ENCODE data around the gene PRKACA.

Gene PRKACA

DNA sequence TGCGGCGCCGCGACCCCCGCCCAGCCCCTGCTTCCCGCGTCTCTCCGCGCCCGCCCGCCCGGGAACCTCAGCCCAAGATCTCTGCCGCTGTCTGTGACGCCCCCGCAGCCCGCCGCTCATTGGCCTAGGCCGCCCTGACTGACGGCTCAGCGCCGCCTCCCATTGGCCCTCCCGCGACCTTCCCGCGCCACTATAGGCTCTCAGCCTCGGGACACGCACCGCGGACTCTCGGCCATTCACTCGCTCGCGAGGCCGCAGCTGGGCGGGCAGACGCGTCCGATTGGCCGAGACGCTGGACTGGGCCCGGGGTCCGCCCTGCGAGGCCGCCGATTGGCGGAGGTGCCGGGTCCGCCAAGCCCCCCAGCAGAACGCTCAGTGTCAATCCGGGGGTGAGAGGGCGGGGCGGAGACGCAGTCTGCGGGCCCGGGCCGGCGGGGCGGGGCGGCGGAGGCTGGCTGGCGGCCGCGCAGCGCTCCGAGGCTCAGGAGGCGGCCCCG is at the start of gene PRKACA:
Gene PRKACA (minus strand): TSS at position 95 of the 497 bp plus-strand sequence. CDS start 215 bp downstream, outside the sequence.
- DNase-seq (ENCODE audit: low read depth in 3 of 3): peak; percentile 96 to 97 (median 97)

DNA sequence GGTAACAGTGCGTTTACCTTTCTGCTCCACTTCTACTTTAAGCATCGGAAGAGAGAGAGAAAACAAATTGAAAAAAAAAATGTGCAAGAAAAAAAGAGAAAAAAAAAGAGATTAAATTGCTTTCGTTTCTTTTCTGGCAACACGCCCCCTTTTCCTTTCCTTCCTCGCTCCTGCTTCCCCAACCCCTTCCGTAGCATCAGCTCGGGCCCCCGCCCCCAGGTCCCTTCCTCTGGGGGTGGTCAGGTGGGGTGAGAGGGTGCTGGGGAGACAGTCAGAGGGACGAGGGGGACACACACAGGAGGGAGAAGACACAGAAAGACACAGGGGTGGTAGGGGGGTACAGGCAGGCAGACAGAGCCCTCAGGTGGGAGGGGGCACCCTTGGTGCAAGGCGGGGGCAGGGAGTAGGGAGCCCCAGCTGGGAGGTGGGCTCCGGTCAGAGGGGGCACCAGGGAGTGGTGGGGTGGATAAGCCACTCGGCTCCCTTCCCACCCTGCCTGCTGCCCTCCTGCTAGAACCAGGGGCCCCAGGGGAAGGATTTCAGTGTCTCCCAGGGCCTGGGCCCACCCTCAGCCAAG is 49.5 kb upstream of the PRKACA start:
- no peak for DNase-seq (ENCODE audit: low read depth in 3 of 3)

DNA sequence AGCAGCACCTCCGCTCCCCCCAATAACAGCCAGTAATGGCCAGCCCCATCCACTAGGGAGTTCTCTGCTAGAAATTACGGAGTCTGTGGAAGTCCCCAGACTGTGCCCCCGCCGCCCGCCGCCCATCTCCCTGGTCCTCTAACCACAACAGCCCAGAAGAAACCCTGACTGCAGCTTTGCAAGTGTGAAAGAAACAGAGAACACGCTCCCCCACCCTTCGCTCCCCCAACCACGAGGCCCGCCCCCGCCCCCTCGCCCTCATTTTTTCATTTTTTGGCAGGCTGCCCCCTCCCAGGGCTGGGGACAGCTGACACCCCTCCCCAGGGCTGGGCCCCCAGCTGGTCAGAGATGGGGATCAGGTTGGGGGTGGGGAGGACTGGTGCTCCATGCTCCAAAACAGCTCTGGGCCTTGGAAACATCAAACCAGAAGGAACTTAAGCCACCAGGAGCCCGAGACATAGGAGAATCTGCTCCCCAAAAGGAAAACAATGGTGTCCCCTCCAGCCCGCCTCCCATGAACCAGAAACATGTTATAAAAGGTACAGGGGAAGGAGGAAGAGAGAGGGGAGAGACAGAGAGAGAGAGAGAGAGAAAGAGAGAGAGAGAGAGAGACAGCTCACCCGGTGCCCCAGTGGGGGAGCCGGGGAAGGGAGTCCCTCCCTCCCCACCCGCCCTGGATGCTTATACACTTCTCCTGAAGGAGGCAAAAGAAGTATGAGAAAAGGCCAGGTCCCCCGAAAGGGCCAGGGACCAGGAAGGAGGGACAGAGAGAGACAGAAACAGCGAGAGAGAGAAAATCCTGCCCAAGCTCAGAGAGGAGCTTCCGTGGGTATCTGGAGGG is 48.6 kb upstream of the PRKACA start:
- DNase-seq (ENCODE audit: low read depth in 3 of 3): no peak

DNA sequence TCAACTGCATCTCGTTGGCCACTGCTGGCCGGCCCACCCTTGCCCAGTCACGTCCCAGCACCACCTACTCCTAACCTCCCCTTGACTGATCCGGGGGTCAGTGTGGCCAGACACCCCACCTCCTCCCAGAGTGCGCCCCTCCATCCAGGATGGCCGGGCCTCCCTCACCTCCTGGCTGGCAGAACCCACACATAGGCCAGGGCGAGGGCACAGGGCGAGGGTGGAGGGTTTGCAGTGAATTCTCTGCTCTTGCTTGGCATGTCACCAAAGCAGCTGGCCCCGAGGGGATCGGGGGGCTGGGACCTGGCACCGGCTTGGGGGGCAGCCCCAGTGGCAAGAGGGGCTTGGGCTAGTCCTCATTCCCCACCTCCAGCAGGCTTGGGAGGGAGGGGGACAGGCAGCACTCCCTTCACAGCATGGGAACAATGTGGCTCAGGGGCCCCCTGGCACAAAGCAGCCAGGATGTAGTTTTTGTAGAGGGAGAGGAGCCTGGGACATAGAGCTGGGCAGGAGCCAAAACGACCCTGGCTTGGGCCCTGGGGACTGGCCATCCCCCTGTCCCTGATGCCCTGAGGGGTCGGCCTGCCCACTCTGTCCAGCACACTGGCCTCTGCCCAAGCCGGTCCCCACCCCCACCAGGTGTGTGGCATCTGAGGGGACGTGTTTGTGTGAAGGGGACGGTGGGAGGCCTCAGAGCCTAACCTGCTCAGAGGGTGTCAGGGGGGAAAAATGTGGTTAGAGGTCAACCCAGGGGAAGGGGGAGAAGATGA is 47.3 kb upstream of the PRKACA start:
- no peak for DNase-seq (ENCODE audit: low read depth in 3 of 3)

DNA sequence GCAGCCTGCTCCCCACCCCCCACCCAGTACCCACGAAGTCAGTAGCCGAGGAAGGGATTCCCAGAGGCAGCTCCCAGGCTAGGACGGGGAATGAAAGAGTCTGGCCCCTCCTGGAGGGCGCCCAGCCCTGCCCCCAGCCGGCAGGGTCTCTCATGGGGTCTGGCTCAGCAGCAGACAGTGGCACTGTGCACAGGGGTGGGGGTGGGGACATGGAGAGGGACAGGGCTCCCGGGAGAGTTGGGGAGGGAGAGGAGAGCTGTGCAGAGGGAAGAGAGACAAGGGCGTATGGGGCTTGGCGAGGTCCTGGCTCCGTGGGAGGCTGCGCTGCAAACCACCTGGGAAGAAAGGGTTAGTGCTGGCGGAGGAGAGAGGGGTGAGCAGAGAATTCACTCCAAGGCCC is 46.5 kb upstream of the PRKACA start:
- no peak for DNase-seq (ENCODE audit: low read depth in 3 of 3)

DNA sequence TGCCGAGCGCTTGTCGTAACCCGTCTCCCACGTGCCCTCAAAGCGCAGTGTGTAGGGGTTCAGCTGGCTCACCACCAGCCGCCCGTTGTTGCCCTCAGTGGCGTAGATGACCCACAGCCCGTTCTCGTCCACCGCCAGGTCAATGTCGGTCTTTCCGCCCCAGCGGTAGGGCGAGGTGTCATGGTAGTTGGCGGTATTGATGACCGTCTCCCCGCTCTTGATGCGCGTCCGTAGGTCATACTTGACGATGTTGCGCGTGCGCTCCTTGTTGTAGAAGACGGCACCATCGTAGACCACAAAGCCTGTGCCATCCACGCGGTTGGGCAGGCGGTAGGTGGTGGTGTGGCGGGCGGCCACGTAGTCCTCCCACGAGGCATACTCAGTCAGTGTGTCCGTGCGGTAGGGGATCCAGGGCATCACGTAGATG is 45.3 kb upstream of the PRKACA start:
- DNase-seq (ENCODE audit: low read depth in 3 of 3): no peak

DNA sequence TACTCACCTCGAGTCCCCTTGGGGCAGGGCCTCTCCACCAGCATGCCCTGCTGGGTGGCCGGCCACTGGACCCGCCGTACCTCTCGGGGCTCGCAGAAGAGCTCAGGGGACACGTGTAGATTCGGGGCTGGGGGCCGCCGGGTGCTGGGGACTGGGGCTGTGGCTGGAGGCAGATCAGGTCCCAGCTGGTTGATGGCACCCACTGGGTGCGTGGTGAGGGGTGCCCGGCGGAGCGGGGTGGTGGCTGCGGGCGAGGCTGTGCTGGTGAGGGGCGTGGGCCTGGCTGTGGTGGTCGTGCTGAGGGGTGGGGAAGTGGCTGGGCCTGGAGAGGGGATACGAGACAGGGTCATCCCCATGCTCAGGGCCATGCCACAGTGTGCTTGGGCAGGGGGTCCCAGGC is 43.7 kb upstream of the PRKACA start:
- no peak for DNase-seq (ENCODE audit: low read depth in 3 of 3)

DNA sequence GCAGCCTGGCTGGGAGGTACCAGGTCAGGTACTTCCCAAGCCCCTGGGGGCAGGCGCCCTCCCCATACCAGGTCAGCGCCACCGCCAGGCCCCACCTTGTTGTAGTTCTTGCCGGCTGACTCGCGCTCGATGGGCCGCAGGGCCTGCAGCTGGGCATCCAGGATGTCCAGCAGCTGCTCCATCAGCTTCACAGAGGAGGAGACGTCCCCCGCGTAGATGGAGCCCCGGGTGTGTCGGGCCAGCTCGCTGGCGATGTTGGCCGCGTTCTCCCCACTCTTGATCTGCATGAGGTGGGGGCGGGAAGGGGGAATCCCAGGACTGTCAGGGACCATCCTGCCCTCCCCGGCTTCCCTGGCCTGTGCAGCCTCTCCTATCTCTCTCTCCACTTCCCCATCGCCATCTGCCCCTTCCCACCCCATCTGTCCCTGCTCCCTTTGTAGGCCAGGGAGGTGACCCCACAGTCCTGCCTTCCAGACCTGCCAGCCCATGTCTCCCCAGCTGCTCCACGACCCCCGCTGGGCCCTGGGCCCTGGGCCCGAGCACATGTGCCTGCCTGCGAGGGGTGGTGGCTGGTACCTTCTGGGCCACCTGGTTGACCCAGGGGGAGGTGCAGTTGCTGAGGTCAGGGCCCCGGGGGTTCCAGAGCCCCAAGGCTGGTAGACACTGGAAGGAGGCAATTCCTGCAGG is 42.6 kb upstream of the PRKACA start:
- no peak for DNase-seq (ENCODE audit: low read depth in 3 of 3)

DNA sequence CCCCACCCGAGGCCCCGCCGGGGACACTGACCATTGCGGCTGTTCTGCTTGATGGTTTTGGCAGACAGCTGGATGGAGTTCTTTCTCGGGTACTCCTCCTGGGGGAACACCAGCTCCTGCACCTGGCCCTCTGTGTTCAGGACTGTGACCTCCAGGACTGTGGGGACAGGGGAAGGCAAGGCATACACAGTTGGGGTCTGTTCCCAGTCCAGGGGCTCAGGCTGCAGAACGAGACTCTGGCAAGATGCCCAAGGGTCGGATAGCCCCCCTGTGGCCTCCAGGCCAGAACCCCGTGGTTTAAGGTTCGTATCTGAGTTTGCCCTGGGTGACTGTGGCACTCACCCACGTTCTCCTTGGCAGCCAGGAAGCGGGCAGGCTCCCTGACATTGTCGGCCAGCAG is 41.5 kb upstream of the PRKACA start:
- no peak for DNase-seq (ENCODE audit: low read depth in 3 of 3)

DNA sequence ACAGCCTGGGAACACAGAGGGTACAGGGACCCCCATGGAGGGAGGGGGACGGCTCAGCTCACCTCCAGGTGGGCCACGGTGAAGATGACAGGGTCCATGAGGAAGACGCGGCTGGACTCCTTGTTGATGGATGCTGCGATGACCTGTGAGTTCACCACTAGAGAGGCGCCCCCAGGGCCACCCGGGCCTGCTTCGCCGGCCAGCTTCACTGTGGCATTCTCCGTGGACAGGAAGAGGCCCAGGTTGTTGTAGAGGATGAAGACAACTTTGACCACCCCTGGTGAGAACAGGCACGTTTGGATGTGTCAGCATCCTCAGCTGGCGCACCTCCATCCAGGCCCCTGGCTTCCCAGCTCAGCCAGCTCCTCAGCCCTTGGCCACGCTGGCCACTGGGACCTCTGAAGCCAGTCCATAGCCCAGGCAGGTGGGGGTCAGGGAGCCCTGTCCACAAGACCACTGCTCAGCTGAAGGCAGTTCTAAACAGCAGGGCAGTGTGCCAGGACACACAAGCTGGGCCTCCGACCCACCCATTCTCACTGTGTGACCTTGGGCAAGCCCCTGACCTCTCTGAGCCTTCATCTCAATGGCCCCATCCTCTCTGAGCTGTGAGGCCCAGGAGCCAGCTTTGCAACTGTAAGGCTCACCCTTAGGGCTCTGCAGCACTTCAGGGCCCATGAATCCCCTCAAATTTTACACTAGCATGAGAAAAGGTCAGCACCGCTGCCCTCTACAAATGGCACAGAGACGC is 40.9 kb upstream of the PRKACA start:
- no peak for DNase-seq (ENCODE audit: low read depth in 3 of 3)

DNA sequence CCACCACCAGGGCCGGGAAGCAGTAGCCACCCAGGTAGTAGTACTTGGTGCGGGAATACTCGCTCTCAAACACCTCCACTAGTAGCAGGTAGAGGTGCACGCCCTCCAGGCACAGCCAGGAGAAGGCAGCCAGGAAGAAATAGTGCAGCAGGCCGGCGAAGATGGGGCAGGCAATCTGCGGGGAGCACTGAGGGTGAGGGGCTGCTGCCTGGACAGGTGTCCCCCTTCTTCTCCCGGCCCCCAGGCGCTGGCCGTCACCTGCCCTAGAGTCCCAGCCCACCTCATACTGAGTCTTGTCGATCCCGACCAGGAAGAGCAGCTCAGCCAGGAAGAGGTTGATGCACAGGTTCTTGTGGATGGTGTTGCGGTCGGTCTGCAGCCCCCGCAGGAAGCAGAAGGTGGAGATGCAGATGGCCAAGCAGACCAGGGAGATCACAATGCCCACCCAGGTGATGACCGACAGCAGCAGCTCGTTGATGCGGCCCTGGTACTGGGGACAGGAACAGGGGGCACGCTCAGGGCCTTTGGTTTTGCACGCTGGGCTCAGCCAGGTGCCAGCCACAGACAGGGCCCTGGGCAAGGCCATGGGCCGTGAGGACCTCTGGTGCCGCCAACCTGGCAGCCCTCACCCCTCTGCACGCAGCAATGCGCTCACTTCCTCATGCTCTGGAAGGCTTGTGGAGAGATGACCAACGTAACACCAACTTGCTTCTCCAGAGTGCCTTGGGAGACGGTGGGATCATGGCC is 39.6 kb upstream of the PRKACA start:
- DNase-seq (ENCODE audit: low read depth in 3 of 3): no peak

DNA sequence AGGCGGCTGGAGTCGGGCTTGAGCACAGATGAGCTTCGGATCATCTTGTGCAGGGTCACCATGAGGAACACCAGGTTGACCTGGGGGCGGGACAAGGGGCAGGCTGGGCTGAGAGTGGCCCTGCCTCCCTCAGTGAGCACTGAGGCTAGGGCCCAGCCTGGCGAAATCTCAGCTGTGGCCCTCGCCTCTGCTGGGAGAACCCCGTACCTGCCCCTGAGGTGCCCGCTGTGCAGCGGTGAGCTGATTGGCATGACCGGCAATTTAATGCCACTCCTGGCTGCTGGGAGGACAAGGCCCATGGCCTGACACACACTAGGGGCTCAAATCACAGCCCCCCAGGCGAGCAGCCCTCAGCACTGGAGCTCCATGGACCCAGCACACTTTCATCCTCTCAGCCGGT is 38.6 kb upstream of the PRKACA start:
- DNase-seq (ENCODE audit: low read depth in 3 of 3): no peak

DNA sequence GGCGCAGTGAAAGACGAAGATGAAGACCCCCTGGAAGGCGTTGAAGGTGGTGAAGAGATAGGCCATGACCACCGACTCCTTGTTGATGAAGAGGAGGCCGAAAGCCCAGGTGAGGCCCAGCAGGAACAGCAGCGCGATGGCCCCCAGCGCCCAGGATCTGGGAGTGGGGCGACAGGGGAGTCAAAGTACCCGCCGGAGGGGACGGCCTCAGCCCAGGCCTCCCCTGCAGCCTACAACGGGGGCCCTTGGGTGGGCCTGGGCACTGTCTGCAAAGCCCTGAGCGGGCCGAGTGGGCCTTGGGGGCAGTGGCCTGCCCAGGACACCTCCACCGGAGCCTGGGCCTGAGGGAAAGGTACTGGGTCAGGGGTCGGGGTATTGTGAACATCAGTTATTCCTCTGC is 37.8 kb upstream of the PRKACA start:
- no peak for DNase-seq (ENCODE audit: low read depth in 3 of 3)

DNA sequence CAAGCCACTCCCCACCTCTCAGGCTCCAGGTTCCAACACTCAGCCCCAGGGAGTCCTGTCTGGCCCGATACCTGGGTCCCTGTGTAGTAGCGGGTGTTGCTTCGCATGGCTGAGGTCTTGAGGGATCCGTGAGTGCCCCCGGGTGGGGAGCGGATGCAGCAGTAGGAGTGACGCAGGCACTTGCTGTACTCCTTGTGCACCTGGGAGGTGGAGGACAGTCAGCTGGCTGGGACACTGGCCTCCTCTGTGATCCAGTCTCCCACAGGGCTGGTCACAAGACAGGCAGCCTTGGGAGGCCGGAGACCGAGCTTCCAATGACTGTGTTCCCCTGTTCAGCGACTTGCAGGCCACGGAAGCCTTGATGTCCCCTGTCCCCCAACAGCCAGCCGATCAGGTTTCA is 35.2 kb upstream of the PRKACA start:
- no peak for DNase-seq (ENCODE audit: low read depth in 3 of 3)

DNA sequence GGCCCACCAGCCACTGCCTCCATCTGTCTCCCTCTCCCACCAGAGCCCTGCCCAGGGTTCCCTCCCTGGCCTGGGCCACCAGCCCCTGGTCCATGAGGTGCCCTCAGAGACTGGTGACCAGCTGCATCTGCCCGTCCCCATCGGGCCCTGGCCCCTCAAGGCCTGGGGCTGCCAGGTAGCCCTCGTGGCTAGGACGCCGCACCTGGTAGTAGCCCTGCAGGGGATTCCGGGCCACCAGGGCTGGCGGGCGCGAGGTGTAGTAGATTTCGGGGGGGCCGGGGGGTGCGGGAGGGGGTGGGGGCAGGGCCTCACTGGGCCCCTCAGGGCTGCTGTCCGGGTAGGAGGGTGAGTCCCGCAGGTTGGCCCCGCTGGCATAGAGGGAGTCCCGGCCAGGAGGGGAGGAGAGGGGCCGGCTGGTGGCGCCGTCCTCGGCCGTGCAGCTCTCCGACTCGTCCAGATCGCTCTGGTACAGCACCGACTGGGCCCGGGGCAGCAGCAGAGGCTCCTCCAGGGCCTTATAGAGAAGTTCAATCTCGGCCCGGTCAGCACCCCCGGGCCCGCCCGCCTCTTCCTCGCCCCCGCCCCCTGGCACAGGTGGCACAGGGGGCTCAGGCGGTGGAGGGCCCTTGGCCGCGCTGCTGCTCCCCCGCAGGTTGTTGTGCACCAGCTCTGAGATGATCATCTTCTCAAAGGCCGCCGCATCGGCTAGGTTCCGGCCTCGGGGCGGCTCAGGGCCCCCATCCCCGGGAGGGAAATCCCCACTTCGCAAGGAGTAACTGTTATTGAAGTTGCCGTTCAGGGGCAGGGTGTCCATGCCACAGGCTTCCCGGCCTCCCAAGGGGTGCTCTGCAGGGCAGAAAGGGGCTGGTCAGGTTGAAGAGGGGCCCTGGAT is 33.5 kb upstream of the PRKACA start:
- no peak for DNase-seq (ENCODE audit: low read depth in 3 of 3)

DNA sequence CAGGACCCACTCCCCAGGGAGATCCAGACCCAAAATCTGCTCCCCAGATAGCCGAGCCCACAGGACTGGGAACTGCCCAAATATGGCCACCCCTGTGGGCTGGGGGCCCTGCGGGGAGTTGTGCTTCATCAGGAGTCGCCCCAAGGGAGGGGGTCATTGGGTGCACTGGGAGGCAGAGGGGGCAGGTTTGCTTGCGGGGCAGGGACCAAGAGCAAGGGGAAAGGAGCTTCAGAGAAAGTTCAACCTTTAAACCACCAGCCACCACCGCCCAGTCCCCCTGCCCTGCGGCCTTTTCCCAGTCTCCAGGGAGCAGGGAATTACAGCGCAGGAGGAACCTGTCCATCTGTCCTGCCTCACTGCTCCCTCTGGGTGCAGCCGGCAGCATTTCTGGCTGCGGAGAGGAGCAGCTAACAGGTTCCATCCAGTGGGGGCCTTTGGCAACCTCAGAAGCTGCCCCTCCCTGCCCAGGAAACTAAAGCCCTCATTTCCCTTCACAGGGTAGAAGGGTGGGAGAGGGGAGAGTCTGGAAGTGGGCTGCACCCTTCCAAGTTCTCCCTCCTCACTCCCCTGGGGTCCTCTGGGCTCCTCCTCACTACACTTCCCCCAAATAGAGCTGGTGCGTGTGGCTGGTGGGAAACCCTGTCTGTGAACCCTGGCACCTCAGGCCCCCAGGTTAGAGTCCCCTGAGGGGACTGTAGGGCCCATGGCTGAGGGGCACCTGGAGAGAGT is 32.6 kb upstream of the PRKACA start:
- no peak for DNase-seq (ENCODE audit: low read depth in 3 of 3)

DNA sequence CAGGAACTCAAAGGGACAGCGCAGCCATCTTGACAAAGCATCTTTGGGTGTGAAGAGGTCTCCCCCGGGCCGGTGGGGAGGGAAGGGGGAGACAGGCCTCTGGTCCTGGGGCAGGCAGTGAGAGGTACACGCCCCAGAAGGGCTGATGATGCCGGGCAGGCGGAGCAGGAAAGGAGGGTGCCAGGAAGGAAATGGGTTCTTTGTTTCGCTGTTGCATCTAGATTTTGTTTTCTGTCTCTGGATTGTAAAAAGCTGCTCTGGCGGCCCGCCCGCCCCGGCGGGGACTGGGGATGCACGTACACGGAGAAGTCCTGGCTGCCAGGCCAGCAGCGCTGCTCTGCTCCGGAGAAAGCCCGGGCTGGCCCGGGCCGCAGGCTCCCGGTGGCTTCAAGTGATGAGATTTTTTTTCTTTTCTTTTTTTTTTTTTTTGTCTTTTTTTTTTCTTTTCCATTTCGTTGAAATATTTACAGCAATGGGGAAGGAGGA is 32.0 kb upstream of the PRKACA start:
- DNase-seq (ENCODE audit: low read depth in 3 of 3): peak in 1 of 3 experiments; percentile 34

DNA sequence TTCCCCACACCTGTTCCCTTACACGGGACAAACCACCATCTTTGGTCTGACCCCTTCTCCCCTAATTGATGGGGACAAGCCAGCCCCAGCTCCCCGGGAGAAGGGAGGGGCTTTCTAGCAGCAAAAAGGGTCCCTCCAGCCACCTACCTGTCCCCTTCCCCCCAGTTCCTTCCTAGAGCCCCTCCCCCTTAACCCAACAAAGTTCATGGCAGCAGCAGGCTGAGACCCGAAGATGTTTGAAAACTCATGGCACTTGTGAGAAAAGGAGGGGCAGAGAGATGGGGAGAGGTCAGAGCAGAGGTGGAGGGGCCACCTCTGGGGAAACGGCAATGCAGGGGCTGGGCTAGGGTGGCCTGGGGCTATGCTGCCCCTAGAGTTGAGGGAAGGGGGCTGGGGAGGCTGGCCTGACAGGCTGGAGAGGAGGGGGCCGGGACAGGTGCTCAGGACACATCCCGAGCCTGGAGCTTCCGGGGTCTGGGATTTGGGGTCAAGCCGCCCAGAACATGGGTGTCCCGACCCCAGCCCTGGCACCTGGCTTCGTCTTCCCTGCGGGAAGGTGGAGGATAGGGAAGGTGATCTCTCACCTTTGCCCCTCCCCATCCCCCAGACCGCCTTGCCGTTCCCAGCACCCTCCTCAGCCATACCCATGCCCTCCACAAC is 31.3 kb upstream of the PRKACA start:
- DNase-seq (ENCODE audit: low read depth in 3 of 3): no peak
